Epidermal melanocyte (primary cell): ENCODE results near the gene BABAM2.
"Not testable (repeated sequence)": the region's sequence is repeated elsewhere in the genome, so short reads cannot be mapped to it uniquely, and the experiment has no call there.

Experiments used
- DNase-seq: peaks from one replicate; pipeline ENCODE4 v3.0.0; 2011; ENCODE audit warnings: low spot score; ENCODE audit not compliant: insufficient read length

The BABAM2 gene

GRCh38 chr2:28021898-28022297 lies 131.4 kb downstream of the BABAM2 start:
- no peak for DNase-seq

- no peak for DNase-seq
Observed at GRCh38 chr2:28025123-28025522, 134.6 kb downstream of the BABAM2 start.

- DNase-seq = not testable (repeated sequence)
Observed at GRCh38 chr2:28026230-28026629, 135.7 kb downstream of the BABAM2 start.

GRCh38 chr2:28028025-28028424 lies 137.5 kb downstream of the BABAM2 start:
- DNase-seq = no peak

DNA sequence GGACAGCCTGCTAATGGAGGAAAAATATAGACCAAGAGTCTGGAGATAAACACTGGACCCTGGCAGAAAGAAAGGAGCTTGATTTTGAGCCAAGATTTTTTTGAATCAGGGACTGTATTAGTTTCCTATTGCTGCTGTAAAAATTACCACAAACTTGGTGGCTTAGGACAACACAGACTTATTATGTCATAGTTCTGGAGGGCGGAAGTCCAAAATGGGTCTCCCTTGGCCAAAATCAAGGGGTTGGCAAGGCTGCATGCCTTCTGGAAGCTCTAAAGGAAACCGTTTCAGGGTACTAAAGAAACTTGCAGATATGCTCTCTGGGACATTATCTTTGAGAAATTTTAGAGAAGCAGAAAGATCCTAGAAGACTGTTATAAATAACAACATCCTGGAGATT lies 140.1 kb downstream of the BABAM2 start:
- no peak for DNase-seq

GRCh38 chr2:28032816-28033215 lies 142.3 kb downstream of the BABAM2 start:
- no peak for DNase-seq

DNA sequence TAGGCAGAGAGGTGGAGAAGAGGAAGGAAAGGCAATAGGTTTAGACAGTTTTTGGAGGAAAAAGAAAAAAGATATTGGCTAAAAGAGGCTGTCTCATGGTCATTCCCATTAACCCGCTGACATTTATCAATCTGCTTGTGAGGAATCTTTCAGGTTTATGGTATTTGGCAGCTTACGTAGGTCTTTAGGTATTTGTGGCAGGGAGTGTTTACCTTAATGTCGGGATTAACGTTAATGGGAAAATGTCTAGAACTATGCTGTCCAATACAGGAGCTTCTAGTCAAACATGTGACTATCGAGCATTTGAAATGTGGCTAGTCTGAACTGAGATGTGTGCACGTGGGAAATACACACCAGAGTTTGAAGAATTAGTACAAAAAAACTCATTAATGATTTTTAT lies 144.2 kb downstream of the BABAM2 start:
- no peak for DNase-seq

DNA sequence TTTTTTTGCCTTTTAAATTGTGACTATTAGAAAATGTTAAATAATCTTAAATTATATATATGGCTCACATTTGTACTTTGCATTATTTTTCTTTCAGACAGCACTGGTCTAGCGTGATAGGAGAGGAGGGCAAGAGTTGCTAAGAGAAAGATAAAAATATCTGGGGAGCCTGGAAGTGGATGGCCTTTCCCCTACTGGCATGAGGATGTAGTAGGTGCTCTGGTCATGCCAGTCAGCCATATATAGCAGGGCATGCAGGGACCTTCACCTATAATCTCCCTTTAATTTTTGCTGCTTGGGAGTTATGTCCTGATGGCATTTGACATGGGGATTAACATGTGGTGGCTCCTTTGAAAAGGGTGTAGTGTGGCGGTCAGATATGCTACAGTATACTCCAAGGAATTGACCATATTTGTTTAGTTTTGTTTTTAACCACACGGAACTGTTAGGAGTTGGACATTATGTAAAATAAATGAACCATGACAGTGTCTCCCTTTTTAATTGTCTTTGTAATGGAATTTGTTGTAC lies 144.7 kb downstream of the BABAM2 start:
- no peak for DNase-seq

DNA sequence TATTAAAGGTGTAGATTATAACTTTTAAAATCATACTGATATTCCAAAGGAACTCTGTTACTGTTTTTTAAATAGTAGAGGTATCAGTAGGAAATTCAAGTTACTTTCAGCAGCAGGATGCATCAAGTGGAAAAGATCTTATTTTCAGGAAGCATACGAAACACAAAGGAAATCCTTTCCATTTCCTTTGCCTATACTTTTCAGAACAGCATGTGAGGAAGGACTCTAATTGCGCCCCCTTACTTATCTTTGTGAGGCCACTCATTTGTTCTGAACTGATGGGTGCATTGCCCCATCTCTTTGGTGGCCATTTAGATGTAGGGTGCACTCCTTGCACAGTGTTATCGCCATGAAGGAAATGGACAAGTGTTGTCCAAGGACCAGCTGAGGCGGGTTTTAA lies 145.3 kb downstream of the BABAM2 start:
- DNase-seq = no peak

GRCh38 chr2:28036307-28036706 lies 145.8 kb downstream of the BABAM2 start:
- DNase-seq = no peak

GRCh38 chr2:28038722-28039121 lies 148.2 kb downstream of the BABAM2 start:
- DNase-seq = no peak

DNA sequence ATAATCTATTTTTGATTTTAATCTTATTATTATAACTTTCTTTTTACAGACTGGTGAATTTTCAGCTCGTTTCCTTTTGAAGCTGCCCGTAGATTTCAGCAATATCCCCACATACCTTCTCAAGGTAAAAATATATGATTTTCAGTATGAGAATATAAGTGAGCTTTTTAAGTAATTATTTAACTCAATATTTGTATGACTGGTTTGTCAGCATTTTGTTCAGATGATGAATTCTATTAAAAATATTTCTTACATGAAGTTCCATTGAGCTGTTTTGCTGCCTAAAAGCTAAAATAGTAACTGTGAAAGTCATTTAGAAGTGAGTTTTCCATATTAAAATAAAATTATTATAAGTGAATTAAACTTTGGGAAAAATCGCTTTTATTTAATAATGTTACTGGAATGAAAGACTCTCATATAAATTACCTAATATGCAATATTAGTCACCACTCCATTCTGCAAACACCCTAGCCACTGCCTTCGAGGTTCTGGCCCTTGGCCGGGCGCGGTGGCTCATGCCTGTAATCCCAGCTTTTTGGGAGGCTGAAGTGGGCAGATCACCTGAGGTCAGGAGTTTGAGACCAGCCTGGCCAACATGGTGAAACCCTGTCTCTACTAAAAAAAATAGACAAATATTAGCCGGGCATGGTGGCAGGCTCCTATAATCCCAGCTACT lies 155.3 kb downstream of the BABAM2 start:
- no peak for DNase-seq

DNA sequence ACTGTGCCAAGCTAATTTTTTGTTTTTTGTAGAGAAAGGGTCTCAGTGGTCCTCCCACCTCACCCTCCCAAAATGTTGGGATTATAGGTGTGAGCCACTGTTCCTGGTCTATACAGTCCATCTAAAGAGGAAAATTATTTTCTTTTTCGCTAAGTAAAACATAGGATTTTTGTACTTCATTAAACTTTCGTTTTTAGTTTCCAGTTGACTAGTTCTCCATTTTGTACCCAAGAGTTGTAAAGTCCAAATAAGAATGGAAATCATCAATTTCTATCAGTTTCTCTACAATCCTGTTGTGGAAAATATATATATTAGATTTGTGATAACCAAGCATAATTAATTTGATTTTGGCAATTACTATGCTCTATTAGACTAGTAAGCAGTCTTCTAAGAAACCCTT lies 156.4 kb downstream of the BABAM2 start:
- DNase-seq = no peak

DNA sequence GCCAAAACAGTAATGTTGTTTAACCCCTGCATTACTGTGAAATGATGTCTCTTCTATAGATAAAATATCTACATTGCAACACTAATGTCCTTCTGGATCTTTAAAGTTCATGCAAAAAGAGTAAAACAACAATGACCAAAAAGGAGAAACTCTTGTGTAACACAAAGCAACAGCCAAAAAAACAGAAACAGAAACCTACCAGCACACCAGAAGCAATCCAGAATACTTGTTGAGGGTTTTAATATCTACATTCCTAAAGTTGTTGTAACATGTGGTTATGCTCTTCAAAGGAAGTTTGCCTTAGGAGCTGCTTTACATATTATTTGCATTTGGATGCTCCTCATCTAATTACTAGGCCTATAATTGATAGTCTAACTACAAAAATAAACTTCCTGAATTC lies 157.2 kb downstream of the BABAM2 start:
- DNase-seq = peak; percentile 18

DNA sequence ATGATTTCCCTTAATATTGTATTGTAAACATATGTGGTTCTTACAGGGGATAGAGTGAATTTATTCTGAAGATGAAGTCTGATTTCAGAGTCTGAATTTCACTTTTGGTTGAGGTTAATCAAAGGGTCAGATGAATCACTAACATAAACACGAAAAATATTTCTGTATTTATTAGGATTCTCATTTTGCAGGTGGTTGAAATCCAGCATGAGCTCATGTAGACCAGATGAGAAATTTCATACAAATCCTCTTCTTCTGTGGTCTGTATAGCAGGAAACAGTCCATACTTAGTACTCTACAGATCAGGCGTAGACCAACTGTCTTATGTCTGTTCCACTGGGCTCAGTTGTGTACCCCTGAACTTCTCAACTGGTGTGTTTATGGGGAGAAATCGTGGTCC lies 157.8 kb downstream of the BABAM2 start:
- DNase-seq = no peak

- no peak for DNase-seq
Observed at GRCh38 chr2:28049416-28049815, 158.9 kb downstream of the BABAM2 start.

DNA sequence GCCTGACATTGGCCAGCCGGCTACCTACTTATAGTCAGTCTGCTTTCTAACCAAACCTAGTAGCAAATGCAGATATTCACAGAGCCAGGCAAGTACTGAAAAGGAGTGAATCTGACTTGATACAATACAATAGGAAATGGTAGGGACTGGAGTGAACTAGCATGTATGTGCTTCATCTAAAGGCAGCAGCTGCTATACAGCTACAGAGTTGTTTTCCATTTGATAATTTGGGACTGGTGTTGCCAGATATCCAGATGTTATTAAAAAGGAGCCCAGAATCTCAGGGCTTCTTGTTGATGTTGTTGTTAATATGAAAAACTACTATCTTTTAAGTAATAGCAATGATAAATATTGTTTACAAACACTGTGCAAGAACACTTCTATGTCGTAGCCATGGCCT lies 159.4 kb downstream of the BABAM2 start:
- DNase-seq = no peak

- peak; percentile 59 for DNase-seq
Observed at GRCh38 chr2:28052691-28053090, 162.2 kb downstream of the BABAM2 start.

GRCh38 chr2:28053597-28053996 lies 163.1 kb downstream of the BABAM2 start:
- no peak for DNase-seq

DNA sequence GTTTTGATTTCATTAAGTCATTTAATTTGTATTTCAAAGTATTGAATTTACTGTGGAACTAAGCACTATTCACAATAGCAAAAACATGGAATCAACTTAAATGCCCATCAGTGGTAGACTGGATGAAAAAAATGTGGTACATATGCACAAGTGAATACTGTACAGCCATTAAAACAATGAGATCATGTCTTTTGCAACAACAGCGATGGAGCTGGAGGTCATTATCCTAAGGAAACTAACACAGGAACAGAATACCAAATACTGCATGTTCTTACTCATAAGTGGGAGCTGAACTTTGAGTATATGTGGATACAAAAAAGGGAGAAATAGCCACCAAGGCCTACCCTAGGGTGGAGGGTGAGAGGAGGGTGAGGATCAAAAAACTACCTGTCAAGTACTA lies 164.4 kb downstream of the BABAM2 start:
- DNase-seq = no peak

GRCh38 chr2:28055325-28055970 lies 164.9 kb downstream of the BABAM2 start:
- DNase-seq = no peak

- DNase-seq = no peak
Observed at GRCh38 chr2:28058791-28059190, 168.3 kb downstream of the BABAM2 start.

GRCh38 chr2:28062867-28063266 lies 172.3 kb downstream of the BABAM2 start:
- no peak for DNase-seq
